PC-3 (cell line): Measurements from ENCODE around the gene IFNA7.
"Not testable (repeated sequence)": the region's sequence is repeated elsewhere in the genome, so short reads cannot be mapped to it uniquely, and the experiment has no call there.

Experiments
- CTCF ChIP-seq: fragments of 300-600 bp; sonication (generic); conservative IDR thresholded peaks from 2 replicates; pipeline ENCODE4 v1.5.1; 2017; ENCODE audit warnings: antibody characterized with exemption, low read depth, mild to moderate bottlenecking, low read length
- EZH2 ChIP-seq: fragments of 300-600 bp; sonication (generic); IDR thresholded peaks from one replicate; pipeline ENCODE4 v1.6.1; 2017; ENCODE audit warnings: antibody characterized with exemption, mild to moderate bottlenecking, low read length; ENCODE audit not compliant: unreplicated experiment

GRCh38 chr9:21210782-21211181, 8.8 kb upstream of the IFNA7 start:
- TF ChIP-seq CTCF, EZH2: not testable (repeated sequence)
